CD4-positive, alpha-beta T cell treated with Interleukin-17A for 4 hours (primary cell): ENCODE data around the gene RIN3.
"Not testable (repeated sequence)": the region's sequence is repeated elsewhere in the genome, so short reads cannot be mapped to it uniquely, and the experiment has no call there.

ENCODE experiments used
- DNase-seq: peaks from one replicate; pipeline ENCODE4 v3.0.0-alpha.2; 2020; ENCODE audit warnings: mixed read lengths

RIN3 gene

GRCh38 chr14:92534932-92535643, 21.5 kb downstream of the RIN3 start:
- peak; percentile 64 for DNase-seq

GRCh38 chr14:92536231-92536630, 22.6 kb downstream of the RIN3 start:
- DNase-seq = not testable (repeated sequence)

- no peak for DNase-seq
These were observed 24.9 kb downstream of the RIN3 start for GRCh38 chr14:92538412-92538985.

- no peak for DNase-seq
These were observed 25.8 kb downstream of the RIN3 start for GRCh38 chr14:92539419-92539818.

DNA sequence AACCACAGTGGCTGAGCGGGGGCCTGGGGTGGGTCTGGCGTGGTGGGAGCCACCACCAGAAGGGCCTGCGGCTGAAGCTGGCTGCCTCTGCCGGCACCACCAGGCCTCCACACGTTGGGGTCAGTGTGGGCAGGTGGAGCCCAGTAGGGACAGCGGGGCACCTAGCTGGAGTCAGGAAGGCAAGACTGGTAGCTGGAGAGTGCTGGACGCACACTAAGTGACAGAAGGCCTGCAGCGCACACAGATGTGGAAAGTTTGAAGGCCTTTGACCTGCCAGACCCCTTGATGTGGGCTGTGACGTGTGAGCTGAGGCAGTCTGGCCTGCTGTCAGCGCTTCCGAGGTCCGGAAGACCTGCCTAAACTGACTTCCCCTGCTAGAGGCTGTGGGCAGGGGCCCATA, 26.3 kb downstream of the RIN3 start:
- DNase-seq = no peak

DNA sequence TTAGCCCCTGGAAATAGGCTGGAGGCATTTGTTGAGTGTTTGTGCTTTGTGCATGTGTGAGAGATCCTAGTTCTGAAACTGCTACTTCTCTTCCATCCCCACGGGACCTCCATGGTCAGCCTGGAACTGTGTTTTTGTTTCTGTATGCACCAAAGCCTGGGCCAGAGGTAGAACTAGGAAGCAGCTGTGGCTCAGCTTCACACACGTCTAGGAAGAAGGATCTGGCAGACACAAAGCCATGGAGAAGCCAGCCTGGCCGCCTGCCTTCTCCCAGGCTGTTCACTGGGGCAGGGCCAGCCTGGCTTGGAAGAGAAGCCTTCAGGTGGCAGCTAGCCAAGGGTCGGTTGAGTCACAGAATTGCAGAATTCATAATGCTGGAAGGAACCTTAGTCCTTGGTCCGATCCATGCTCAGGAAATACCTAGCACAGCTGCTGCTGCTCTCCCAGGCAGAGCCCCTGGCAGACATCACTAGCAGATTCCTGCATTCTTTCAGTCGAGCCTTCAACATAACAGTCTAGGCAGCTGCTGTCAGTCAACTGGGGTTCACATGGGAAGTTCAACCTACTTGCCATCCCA, 27.0 kb downstream of the RIN3 start:
- DNase-seq = no peak

GRCh38 chr14:92542766-92543554, 29.4 kb downstream of the RIN3 start:
- DNase-seq = no peak

GRCh38 chr14:92544051-92544720, 30.6 kb downstream of the RIN3 start:
- DNase-seq = no peak

DNA sequence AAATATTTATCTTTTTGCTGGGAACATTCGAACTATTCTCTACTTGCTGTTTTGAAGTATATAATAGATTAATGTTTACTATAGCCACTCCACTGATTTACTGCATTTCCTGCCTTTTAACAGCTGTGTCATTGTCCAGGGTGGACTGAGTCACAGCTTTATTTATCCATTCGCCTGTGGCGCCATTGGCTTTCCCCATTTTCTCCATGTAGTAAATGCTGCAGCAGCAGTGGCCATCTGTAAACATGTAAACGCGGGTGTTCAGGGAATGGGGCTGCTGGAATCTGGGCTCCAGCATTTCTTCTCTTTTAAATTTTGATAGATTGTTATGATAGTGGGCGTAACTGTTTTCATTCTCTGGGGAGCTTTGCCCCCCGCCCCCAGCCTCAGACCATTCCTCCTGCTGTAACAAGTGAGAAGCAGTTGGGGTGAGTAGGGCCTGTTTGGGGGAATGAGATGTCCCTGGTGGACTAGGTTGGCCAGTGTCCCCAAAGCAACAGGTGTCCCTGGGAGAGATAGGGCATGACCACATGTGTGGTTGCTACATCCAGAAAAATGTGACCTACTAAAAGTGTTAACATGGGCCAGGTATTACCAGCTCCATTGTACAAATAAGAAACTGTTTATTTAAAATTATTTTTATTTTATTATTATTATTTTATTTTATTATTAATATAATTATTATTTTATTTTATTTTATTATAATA, 32.9 kb downstream of the RIN3 start:
- no peak for DNase-seq

- no peak for DNase-seq
These were observed 35.7 kb downstream of the RIN3 start for GRCh38 chr14:92549105-92549858.

DNA sequence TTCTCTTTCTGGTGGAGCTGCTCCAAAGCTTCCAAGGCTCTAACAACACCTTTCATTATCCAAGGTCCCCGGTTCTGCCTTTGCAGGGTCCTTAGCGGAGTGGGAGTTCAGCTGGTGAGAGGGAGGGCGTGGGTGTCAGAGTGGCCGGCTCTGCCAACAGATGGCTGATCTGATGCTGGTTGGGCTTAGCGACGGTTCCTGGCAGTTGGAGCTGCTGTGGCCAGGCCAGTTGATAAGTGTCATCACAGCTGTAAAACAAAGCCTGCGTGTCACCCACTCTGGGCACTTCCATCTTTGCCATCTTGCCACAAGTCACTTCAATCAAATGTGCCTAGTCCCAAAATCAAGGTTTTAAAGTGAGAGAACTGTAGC, 36.3 kb downstream of the RIN3 start:
- DNase-seq = no peak

DNA sequence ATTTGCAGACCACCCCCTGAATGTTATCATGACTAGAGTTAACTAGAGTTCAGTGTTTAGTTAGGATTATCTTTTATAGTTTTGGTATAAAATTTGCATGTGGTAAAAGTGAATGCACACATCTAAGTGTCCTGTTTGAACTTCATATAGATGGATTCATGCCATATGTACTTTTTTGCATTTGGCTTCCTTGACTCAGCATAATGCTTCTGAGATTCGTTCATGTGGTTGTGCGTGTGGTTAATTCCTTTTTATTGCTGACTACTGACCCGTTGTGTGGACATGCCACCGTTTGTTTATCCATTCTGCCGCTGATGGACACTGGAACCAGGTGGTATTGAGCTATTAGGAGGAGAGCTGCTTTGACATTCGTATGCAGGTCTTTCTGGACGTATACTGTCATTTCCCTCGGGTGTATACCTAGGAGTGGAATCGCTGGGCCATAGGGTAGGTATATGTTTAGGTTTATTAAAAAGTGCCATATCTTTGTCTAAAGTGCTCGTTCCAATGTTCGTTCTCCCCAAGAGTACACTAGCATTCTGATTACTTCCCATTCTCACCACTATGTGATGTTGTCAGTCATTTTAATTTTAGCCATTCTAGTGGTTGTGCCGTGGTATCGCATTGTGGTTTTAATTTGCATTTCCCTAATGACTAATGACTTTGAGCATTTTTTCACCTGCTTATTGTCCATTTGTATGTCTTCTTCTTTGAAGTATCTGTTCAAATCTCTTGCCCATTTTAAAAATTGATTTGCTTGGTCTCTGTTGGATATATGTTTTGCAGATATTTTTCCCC, 37.7 kb downstream of the RIN3 start:
- no peak for DNase-seq

DNA sequence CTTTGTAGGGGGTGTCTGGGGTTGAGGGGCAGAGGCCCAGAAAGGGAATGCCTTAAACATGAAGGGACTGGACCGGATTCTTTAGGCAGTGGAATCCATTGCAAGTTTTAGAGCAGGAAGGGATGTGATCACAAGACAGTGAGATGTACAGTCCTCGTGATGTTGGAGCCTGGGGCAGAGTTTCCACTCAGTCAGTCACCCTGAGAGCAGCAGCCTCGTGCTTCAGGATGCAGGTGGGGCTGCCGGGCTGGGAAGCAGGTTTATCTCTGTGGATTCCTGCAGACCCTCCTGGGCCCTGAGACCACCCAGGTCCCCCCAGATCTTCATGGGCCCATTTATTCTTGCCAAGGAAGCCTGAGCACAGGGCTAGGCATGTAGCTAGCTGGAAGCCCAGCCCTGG, 38.5 kb downstream of the RIN3 start:
- no peak for DNase-seq

DNA sequence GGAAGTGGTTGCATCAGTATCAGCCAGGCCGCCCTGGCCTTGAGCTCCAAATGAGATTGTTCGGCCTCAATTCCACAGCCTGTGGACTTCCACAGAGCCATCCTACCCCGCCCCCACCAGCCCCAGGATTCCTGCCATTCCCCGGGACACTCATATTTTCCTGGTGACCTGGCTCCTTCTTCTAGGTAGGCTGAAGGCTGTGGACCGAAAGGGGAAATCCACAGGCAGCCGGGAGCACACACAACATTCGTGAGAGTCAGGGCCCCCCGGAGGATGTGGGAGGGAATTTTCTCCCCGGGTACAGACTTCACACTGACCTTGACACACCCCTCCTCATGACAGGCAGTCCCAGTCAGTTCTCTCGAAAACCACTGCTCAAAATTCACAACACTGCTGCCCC, 39.9 kb downstream of the RIN3 start:
- DNase-seq = no peak

GRCh38 chr14:92555465-92556111, 42.0 kb downstream of the RIN3 start:
- DNase-seq = peak; percentile 47

GRCh38 chr14:92556255-92556741, 42.7 kb downstream of the RIN3 start:
- DNase-seq = no peak

GRCh38 chr14:92556863-92557543, 43.4 kb downstream of the RIN3 start:
- DNase-seq = no peak

- DNase-seq = no peak
These were observed 43.9 kb downstream of the RIN3 start for GRCh38 chr14:92557544-92557912.

- no peak for DNase-seq
These were observed 44.7 kb downstream of the RIN3 start for GRCh38 chr14:92558319-92558718.

DNA sequence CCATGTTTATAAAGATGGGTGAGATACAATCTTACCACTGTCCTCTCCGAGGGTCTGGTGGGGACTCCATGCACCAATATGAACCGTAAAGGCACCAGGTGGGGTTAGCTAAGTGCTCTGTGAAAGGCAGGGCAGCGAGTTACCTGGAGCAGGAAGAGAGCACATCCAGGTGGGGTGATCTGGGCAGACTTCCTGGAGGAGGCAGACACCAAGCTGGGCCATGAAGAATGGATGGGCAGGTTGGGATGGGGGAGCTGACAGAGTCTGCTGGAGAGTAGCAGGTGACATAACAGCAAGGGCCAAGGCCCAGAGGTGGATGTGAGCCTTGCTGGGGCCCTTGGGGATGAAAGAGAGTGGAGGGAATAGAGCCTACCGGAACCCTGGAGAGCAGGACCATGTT, 45.9 kb downstream of the RIN3 start:
- DNase-seq = no peak
